ENCODE measurements around the gene MLC1.

- TF ChIP-seq SP1 (IDR thresholded peaks at IDR 0.05), result no peak
- TF ChIP-seq SUZ12 (IDR thresholded peaks at IDR 0.05), result no peak
- TF ChIP-seq FOXK2 (IDR thresholded peaks at IDR 0.05), result no peak
These were observed 44.0 kb upstream of the MLC1 start for GRCh38 chr22:50129121-50129736.
